ENCODE data around the gene KCNN4. TPM values are rescaled to one million over a fixed set of nuclear protein-coding genes. Genes with fewer than 3 reads are reported as not detected.

Gene KCNN4
- total and polyA plus RNA-seq, 2 donors (not counting 3 experiments of a cell fraction or from before 2014, with no cell fraction given), result 0.29 TPM; not detected in 1

GRCh38 chr19:43724896-43725295 lies 55.9 kb downstream of the KCNN4 start:
- intact Hi-C loops (cut with micrococcal nuclease) (loop anchor here (1.0 kb wide), 1 partner anchor 25 kb away; no protein-coding TSS in a partner anchor), dilution Hi-C loops (cut with MboI; ENCODE audit: extremely low pct_ligation_motif_present, low sequenced_read_pairs) (no loop called here)
- no peak for FAIRE-seq
- no TSS peak for BruUV-seq (replicated peaks)
- Histone ChIP-seq H3K27me3 (ENCODE audit: control insufficient read depth in 2 of 2, insufficient read depth in 2 of 2, low read length in 2 of 2) (no peaks in the 10 kb centered on the region), H4K20me1 (replicated peaks; ENCODE audit: control insufficient read depth, extremely low read depth, insufficient read depth, low read length) (no peaks in the 10 kb centered on the region), H3K9me1 (replicated peaks; ENCODE audit: control insufficient read depth, extremely low read depth, insufficient read depth, low read length) (no peaks in the 10 kb centered on the region), H3K36me3 (ENCODE audit: control insufficient read depth in 2 of 2, extremely low read depth in 1 of 2, insufficient read depth in 2 of 2, low read length in 2 of 2) (peaks cover 0 to 3% of the 10 kb centered on the region in 2 experiments), H3K4me2 (ENCODE audit: insufficient read depth, low read length) (no peak overlapping the region), H2AFZ (ENCODE audit: low read depth, low read length) (no peak overlapping the region), H3K79me2 (ENCODE audit: control insufficient read depth, insufficient read depth, low read length) (no peaks in the 10 kb centered on the region), H3K9ac (replicated peaks; ENCODE audit: extremely low read depth, insufficient read depth, low read length) (no peak overlapping the region), H3K9me3 (replicated peaks; ENCODE audit: control insufficient read depth, insufficient read depth, low read length) (no peaks in the 10 kb centered on the region), H3K27ac (ENCODE audit: insufficient read depth, low read depth, low read length) (no peak overlapping the region), H3K4me1 (ENCODE audit: control insufficient read depth, extremely low read depth, insufficient read depth, low read length) (peaks cover 5% of the 10 kb centered on the region), H3K4me3 (replicated peaks in 1 of 3; ENCODE audit: insufficient read depth in 1 of 3, low read depth in 1 of 3, low read length in 3 of 3) (no peak overlapping the region)
- ChIA-PET CTCF (interaction anchor here (1.0 to 5.7 kb wide), 9 partner anchors 13 to 85 kb away, joined by 3 to 50 read pairs (median 6); partner anchors contain the start of gene PLAUR), POLR2A (interaction anchor here (1.4 kb wide), 1 partner anchor 56 kb away, joined by 6 read pairs; no protein-coding TSS in a partner anchor)
- DNase-seq (ENCODE audit: low read depth, low spot score), result no peak
- TF ChIP-seq CTCF (IDR thresholded peaks at IDR 0.05; ENCODE audit: extremely low read depth in 1 of 2, insufficient read depth in 1 of 2, low read depth in 1 of 2, low read length in 2 of 2), result no peak
- no peak for TF ChIP-seq FOS (IDR thresholded peaks at IDR 0.05; ENCODE audit: borderline replicate concordance, insufficient read depth, low read length)
- TF ChIP-seq MYC (IDR thresholded peaks at IDR 0.05; ENCODE audit: low read depth, low read length), result no peak
- TF ChIP-seq POLR2A (IDR thresholded peaks at IDR 0.05; ENCODE audit: low read depth, low read length), result no peak

GRCh38 chr19:43723588-43723987 lies 57.2 kb downstream of the KCNN4 start:
- H3K9me3 ChIP-seq (replicated peaks; ENCODE audit: control insufficient read depth, insufficient read depth, low read length), result no peaks in the 10 kb centered on the region
- H3K4me1 ChIP-seq (ENCODE audit: control insufficient read depth, extremely low read depth, insufficient read depth, low read length), result peaks cover 5% of the 10 kb centered on the region
- DNase-seq (ENCODE audit: low read depth, low spot score) (no peak), FAIRE-seq (peak; percentile 66)
- no peak overlapping the region for H3K9ac ChIP-seq (replicated peaks; ENCODE audit: extremely low read depth, insufficient read depth, low read length)
- no peak for TF ChIP-seq EZH2 (IDR thresholded peaks at IDR 0.05; ENCODE audit: borderline replicate concordance, low read depth, low read length, severe bottlenecking)
- TF ChIP-seq CTCF (IDR thresholded peaks at IDR 0.05; ENCODE audit: extremely low read depth in 1 of 2, insufficient read depth in 1 of 2, low read depth in 1 of 2, low read length in 2 of 2), result no peak
- no peak for TF ChIP-seq MYC (IDR thresholded peaks at IDR 0.05; ENCODE audit: low read depth, low read length)
- TF ChIP-seq JUN (IDR thresholded peaks at IDR 0.05; ENCODE audit: borderline replicate concordance, insufficient read depth, insufficient read length, low read depth), result no peak
- no peak for TF ChIP-seq GATA2 (IDR thresholded peaks at IDR 0.05; ENCODE audit: insufficient read depth, insufficient read length, low read depth, low read length)
- no peak for TF ChIP-seq POLR2A (IDR thresholded peaks at IDR 0.05; ENCODE audit: low read depth, low read length)
- no peak for TF ChIP-seq POLR2AphosphoS5 (IDR thresholded peaks at IDR 0.05; ENCODE audit: insufficient read depth, low read depth, low read length)
- TF ChIP-seq FOS (IDR thresholded peaks at IDR 0.05; ENCODE audit: borderline replicate concordance, insufficient read depth, low read length), result no peak
- TF ChIP-seq MAX (IDR thresholded peaks at IDR 0.05; ENCODE audit: insufficient read depth, insufficient read length), result no peak
- ChIA-PET POLR2A (no interaction called here), CTCF (interaction anchor here (0.6 to 5.7 kb wide), 6 partner anchors 9 to 54 kb away, joined by 3 to 50 read pairs (median 4); partner anchors contain the start of gene PLAUR)
- no peak overlapping the region for H2AFZ ChIP-seq (ENCODE audit: low read depth, low read length)
- H4K20me1 ChIP-seq (replicated peaks; ENCODE audit: control insufficient read depth, extremely low read depth, insufficient read depth, low read length), result no peaks in the 10 kb centered on the region
- BruUV-seq (replicated peaks), result no TSS peak
- no peaks in the 10 kb centered on the region for H3K27me3 ChIP-seq (ENCODE audit: control insufficient read depth in 2 of 2, insufficient read depth in 2 of 2, low read length in 2 of 2)
- no peak overlapping the region for H3K4me3 ChIP-seq (replicated peaks in 1 of 3; ENCODE audit: insufficient read depth in 1 of 3, low read depth in 1 of 3, low read length in 3 of 3)
- H3K36me3 ChIP-seq (ENCODE audit: control insufficient read depth in 2 of 2, extremely low read depth in 1 of 2, insufficient read depth in 2 of 2, low read length in 2 of 2), result no peaks in the 10 kb centered on the region
- H3K79me2 ChIP-seq (ENCODE audit: control insufficient read depth, insufficient read depth, low read length), result no peaks in the 10 kb centered on the region
- H3K9me1 ChIP-seq (replicated peaks; ENCODE audit: control insufficient read depth, extremely low read depth, insufficient read depth, low read length), result no peaks in the 10 kb centered on the region
- H3K27ac ChIP-seq (ENCODE audit: insufficient read depth, low read depth, low read length), result no peak overlapping the region
- intact Hi-C loops (cut with micrococcal nuclease) (loop anchor here (1.0 kb wide), 1 partner anchor 55 kb away; no protein-coding TSS in a partner anchor), dilution Hi-C loops (cut with MboI; ENCODE audit: extremely low pct_ligation_motif_present, low sequenced_read_pairs) (no loop called here)
- no peak overlapping the region for H3K4me2 ChIP-seq (ENCODE audit: insufficient read depth, low read length)
